H9 (cell line): Measurements from ENCODE around the gene RBM22. TPM values are rescaled to one million over a fixed set of nuclear protein-coding genes. Genes with fewer than 3 reads are reported as not detected.

Experiments used
- DNase-seq: peaks from one replicate; pipeline ENCODE4 v3.0.0-alpha.2; 2017
- H2AFZ ChIP-seq: one replicate; pipeline ENCODE4 v1.6.1; 2013; ENCODE audit warnings: mild to moderate bottlenecking, low read length, control low read depth, moderate library complexity
- H2AK5ac ChIP-seq: 2 replicates; pipeline ENCODE4 v1.6.1; 2013; ENCODE audit warnings: low read length, control low read depth, mixed read lengths; ENCODE audit not compliant: insufficient read length
- H2BK120ac ChIP-seq: one replicate; pipeline ENCODE4 v1.6.1; 2013; ENCODE audit warnings: low read depth, mild to moderate bottlenecking, low read length, control low read depth, inconsistent platforms; ENCODE audit not compliant: poor library complexity, severe bottlenecking
- H2BK12ac ChIP-seq: 2 replicates; pipeline ENCODE4 v1.6.1; 2013; ENCODE audit warnings: low read length, control low read depth, mixed read lengths, low read depth; ENCODE audit not compliant: insufficient read length
- H2BK15ac ChIP-seq: 2 replicates; pipeline ENCODE4 v1.6.1; 2013; ENCODE audit warnings: low read depth, low read length, control low read depth
- H2BK20ac ChIP-seq: one replicate; pipeline ENCODE4 v1.6.1; 2013; ENCODE audit warnings: low read depth, mild to moderate bottlenecking, low read length, control low read depth, inconsistent platforms; ENCODE audit not compliant: poor library complexity, severe bottlenecking
- H2BK5ac ChIP-seq: 2 replicates; pipeline ENCODE4 v1.6.1; 2013; ENCODE audit warnings: low read length, control low read depth, mixed read lengths; ENCODE audit not compliant: insufficient read length
- H3K14ac ChIP-seq: 2 replicates; pipeline ENCODE4 v1.6.1; 2013; ENCODE audit warnings: low read length, control low read depth; ENCODE audit not compliant: insufficient read depth
- H3K18ac ChIP-seq: 2 replicates; pipeline ENCODE4 v1.6.1; 2013; ENCODE audit warnings: low read depth, mild to moderate bottlenecking, mixed read lengths, low read length, control low read depth; ENCODE audit not compliant: insufficient read length
- H3K23ac ChIP-seq: 2 replicates; pipeline ENCODE4 v1.6.1; 2013; ENCODE audit warnings: low read length, control low read depth, mixed read lengths, low read depth; ENCODE audit not compliant: insufficient read length
- H3K23me2 ChIP-seq: 2 replicates; pipeline ENCODE4 v1.6.1; 2013; ENCODE audit warnings: low read depth, mild to moderate bottlenecking, mixed read lengths, low read length, control low read depth; ENCODE audit not compliant: insufficient read length, poor library complexity, severe bottlenecking
- H3K27ac ChIP-seq: 2 replicates; pipeline ENCODE4 v1.5.1; 2013; ENCODE audit warnings: low read length, control low read depth, mixed read lengths, low read depth; ENCODE audit not compliant: insufficient read length
- H3K27me3 ChIP-seq: 2 replicates; pipeline ENCODE4 v1.6.1; 2013; ENCODE audit warnings: low read length, control low read depth, inconsistent platforms; ENCODE audit not compliant: insufficient read depth
- H3K4ac ChIP-seq: 2 replicates; pipeline ENCODE4 v1.6.1; 2013; ENCODE audit warnings: low read depth, mild to moderate bottlenecking, control low read depth, inconsistent platforms, low read length, moderate library complexity
- H3K4me1 ChIP-seq: 2 replicates; pipeline ENCODE4 v1.6.1; 2013; ENCODE audit warnings: low read length, control low read depth, inconsistent platforms; ENCODE audit not compliant: insufficient read depth
- H3K4me2 ChIP-seq: 2 replicates; pipeline ENCODE4 v1.6.1; 2013; ENCODE audit warnings: low read length, control low read depth, mixed read lengths; ENCODE audit not compliant: insufficient read length, insufficient read depth
- H3K56ac ChIP-seq: 2 replicates; pipeline ENCODE4 v1.6.1; 2013; ENCODE audit warnings: low read depth, mild to moderate bottlenecking, mixed read lengths, low read length, control low read depth; ENCODE audit not compliant: insufficient read length
- H3K79me1 ChIP-seq: 2 replicates; pipeline ENCODE4 v1.6.1; 2013; ENCODE audit warnings: low read depth, mild to moderate bottlenecking, moderate library complexity, low read length, control low read depth, inconsistent platforms; ENCODE audit not compliant: insufficient read depth, poor library complexity, severe bottlenecking
- H3K79me2 ChIP-seq: 2 replicates; pipeline ENCODE4 v1.6.1; 2013; ENCODE audit warnings: low read length, control low read depth, inconsistent platforms; ENCODE audit not compliant: insufficient read depth
- H3K9ac ChIP-seq: 2 replicates; pipeline ENCODE4 v1.6.1; 2013; ENCODE audit warnings: low read length, control low read depth, mixed read lengths; ENCODE audit not compliant: insufficient read length; ENCODE audit errors: extremely low read depth
- H3K9me3 ChIP-seq: one replicate; pipeline ENCODE4 v1.6.1; 2013; ENCODE audit warnings: low read depth, low read length, inconsistent platforms; ENCODE audit not compliant: control insufficient read depth
- H3T11ph ChIP-seq: one replicate; pipeline ENCODE4 v1.6.1; 2013; ENCODE audit warnings: mild to moderate bottlenecking, low read length, control low read depth, inconsistent platforms
- H4K20me1 ChIP-seq: one replicate; pipeline ENCODE4 v1.6.1; 2013; ENCODE audit not compliant: control insufficient read depth, insufficient read length, insufficient read depth
- H4K5ac ChIP-seq: 2 replicates; pipeline ENCODE4 v1.6.1; 2013; ENCODE audit warnings: low read depth, mild to moderate bottlenecking, mixed read lengths, low read length, control low read depth; ENCODE audit not compliant: insufficient read length
- H4K8ac ChIP-seq: replicated peaks from 2 replicates; pipeline ENCODE4 v1.6.1; 2013; ENCODE audit warnings: low read length, control low read depth, mixed read lengths, low read depth; ENCODE audit not compliant: insufficient read length
- H4K91ac ChIP-seq: 2 replicates; pipeline ENCODE4 v1.6.1; 2013; ENCODE audit warnings: low read depth, mild to moderate bottlenecking, moderate library complexity, mixed read lengths, low read length, control low read depth; ENCODE audit not compliant: insufficient read length
- H3K27ac Mint-ChIP-seq, 3 experiments: 2 replicates in 2 of 3; 3 replicates in 1 of 3; pipeline ENCODE4 v1.8.0; 2020 to 2021; ENCODE audit warnings: mixed read lengths in 3 of 3, mild to moderate bottlenecking in 1 of 3, moderate library complexity in 1 of 3
- H3K27me3 Mint-ChIP-seq: 2 replicates; pipeline ENCODE4 v1.8.0; 2021; ENCODE audit warnings: low read depth, mild to moderate bottlenecking, moderate library complexity, mixed read lengths
- H3K36me3 Mint-ChIP-seq, 3 experiments: 2 replicates in 2 of 3; 3 replicates in 1 of 3; pipeline ENCODE4 v1.8.0; 2020 to 2021; ENCODE audit warnings: low read depth in 3 of 3, mixed read lengths in 3 of 3; ENCODE audit not compliant: insufficient read depth in 1 of 3
- H3K4me1 Mint-ChIP-seq, 2 experiments: 2 replicates each; pipeline ENCODE4 v1.8.0; 2020; ENCODE audit warnings: mixed read lengths in 2 of 2
- H3K4me3 Mint-ChIP-seq, 2 experiments: 2 replicates in 1 of 2; 3 replicates in 1 of 2; pipeline ENCODE4 v1.8.0; 2020 to 2021; ENCODE audit warnings: mild to moderate bottlenecking in 2 of 2, mixed read lengths in 2 of 2, moderate library complexity in 1 of 2
- H3K9me3 Mint-ChIP-seq, 2 experiments: 2 replicates in 1 of 2; 3 replicates in 1 of 2; pipeline ENCODE4 v1.8.0; 2020; ENCODE audit warnings: mild to moderate bottlenecking in 2 of 2, mixed read lengths in 2 of 2, moderate library complexity in 1 of 2
- WGBS: extraction: QIAGEN DNeasy Blood & Tissue Kit; methylation state at CpG from one replicate; pipeline ENCODE4 v1.1.7; 2013; ENCODE audit warnings: missing lambda C conversion rate, low lambda C conversion rate, mixed read lengths; ENCODE audit not compliant: insufficient read length; ENCODE audit errors: extremely low coverage; 5-methylcytosine and 5-hydroxymethylcytosine counted together
- total RNA-seq: library from RNA; stranded (reverse); gene quantifications from 2 replicates; pipeline ENCODE4 v1.2.1, GENCODE V29; 2021
- TF ChIP-seq, protein P1 (sequence below): fragments of 200-600 bp; sonication (generic); conservative IDR thresholded peaks from 3 replicates; pipeline ENCODE4 v1.8.0; 2021; ENCODE audit warnings: antibody characterized with exemption, mild to moderate bottlenecking

RBM22 gene
- total RNA-seq, 1 experiment from 2014 or later = 47.0 TPM

DNA sequence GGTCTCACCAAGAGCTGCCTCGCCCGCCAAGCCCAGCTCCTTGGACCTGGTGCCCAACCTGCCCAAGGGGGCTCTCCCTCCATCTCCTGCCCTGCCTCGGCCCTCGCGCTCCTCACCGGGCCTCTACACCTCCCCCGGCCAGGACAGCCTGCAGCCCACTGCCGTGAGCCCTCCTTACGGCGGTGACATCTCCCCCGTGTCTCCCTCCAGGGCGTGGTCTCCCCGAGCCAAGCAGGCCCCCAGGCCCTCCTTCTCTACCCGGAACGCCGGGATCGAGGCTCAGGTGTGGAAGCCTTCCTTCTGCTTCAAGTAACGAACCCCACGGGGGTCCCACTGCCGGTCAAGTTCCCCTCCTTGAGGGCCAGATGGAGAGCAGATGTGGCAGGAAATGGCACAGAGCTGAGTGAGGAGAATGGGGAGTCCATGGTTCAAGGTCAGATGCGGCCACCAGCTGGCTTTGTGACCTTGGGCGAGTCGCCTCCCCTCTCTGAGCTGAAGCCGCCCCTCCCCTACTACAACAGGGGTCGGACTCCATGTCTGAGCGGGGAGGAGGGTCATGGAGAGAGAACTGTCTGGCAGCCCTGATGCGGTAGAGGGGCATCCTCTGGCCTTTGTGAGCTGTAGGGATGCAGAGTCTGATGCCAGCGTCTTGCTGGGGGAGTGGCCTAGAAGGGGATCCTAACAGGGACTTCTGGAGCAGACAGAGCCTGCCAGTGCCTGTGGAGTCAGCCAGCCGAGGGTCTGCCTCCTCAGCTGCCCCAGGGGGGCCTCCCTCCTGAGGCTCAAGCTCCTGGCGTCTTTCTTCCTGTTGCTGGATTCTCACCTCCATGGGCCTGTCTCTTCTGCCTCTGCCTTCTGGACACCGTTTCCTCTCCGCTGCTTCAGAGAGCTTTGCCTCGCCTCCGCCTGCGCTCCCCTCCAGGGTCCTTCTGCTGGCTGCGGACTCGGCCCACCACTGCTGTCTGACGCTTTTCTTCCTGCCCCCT is 50.5 kb downstream of the RBM22 start:
- Histone ChIP-seq H2AFZ (no peak overlapping the region), H3K23me2 (no peaks in the 10 kb centered on the region), H2BK12ac (no peak overlapping the region), H2AK5ac (no peak overlapping the region), H3T11ph (no peak overlapping the region), H2BK5ac (no peak overlapping the region), H3K23ac (no peak overlapping the region), H3K14ac (no peak overlapping the region; the same call in 1 of the 2 replicates), H2BK15ac (no peak overlapping the region), H4K5ac (no peak overlapping the region), H3K27me3 (no peaks in the 10 kb centered on the region), H4K20me1 (no peaks in the 10 kb centered on the region), H3K79me1 (no peaks in the 10 kb centered on the region), H3K27ac (no peak overlapping the region), H3K79me2 (no peaks in the 10 kb centered on the region), H3K9ac (no peak overlapping the region), H3K4me2 (no peak overlapping the region), H3K18ac (no peak overlapping the region), H2BK120ac (no peak overlapping the region), H3K4me1 (no peaks in the 10 kb centered on the region), H3K4ac (no peak overlapping the region), H3K56ac (no peak overlapping the region), H4K91ac (no peak overlapping the region), H3K9me3 (no peaks in the 10 kb centered on the region), H2BK20ac (no peak overlapping the region), H4K8ac (no peak overlapping the region)
- TF ChIP-seq, protein P1, sequence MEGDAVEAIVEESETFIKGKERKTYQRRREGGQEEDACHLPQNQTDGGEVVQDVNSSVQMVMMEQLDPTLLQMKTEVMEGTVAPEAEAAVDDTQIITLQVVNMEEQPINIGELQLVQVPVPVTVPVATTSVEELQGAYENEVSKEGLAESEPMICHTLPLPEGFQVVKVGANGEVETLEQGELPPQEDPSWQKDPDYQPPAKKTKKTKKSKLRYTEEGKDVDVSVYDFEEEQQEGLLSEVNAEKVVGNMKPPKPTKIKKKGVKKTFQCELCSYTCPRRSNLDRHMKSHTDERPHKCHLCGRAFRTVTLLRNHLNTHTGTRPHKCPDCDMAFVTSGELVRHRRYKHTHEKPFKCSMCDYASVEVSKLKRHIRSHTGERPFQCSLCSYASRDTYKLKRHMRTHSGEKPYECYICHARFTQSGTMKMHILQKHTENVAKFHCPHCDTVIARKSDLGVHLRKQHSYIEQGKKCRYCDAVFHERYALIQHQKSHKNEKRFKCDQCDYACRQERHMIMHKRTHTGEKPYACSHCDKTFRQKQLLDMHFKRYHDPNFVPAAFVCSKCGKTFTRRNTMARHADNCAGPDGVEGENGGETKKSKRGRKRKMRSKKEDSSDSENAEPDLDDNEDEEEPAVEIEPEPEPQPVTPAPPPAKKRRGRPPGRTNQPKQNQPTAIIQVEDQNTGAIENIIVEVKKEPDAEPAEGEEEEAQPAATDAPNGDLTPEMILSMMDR = no peak
- no peaks in the 10 kb centered on the region for H3K36me3 Mint-ChIP-seq
- peaks cover 1% of the 10 kb centered on the region for H3K27me3 Mint-ChIP-seq
- peaks cover 23 to 34% of the 10 kb centered on the region in 2 experiments for H3K4me1 Mint-ChIP-seq
- H3K27ac Mint-ChIP-seq = peak overlapping the region in 1 of 3 experiments; percentile 44; a peak in 3 of 7 replicates
- no peaks in the 10 kb centered on the region for H3K9me3 Mint-ChIP-seq
- DNase-seq = no peak
- no peak overlapping the region for H3K4me3 Mint-ChIP-seq
- WGBS = no CpG with 5 or more reads among the region's 38 CpGs
